Liver (tissue), 3 donors: ENCODE results near the gene ADPGK.

Source experiments
- ATF3 ChIP-seq: IDR thresholded peaks from 2 replicates; pipeline ENCODE4 v1.6.1; 2016; ENCODE audit warnings: antibody characterized with exemption
- CTCF ChIP-seq: fragments of 150-350 bp; IDR thresholded peaks from 2 replicates; pipeline ENCODE4 v1.5.1; 2017; ENCODE audit warnings: improper control_type of control experiment, low read depth, low read length; ENCODE audit not compliant: missing input control
- MAX ChIP-seq: IDR thresholded peaks from 2 replicates; pipeline ENCODE4 v1.6.1; 2016; ENCODE audit warnings: antibody characterized with exemption
- TAF1 ChIP-seq: conservative IDR thresholded peaks from 2 replicates; pipeline ENCODE4 v1.6.1; 2016; ENCODE audit warnings: antibody characterized with exemption, mild to moderate bottlenecking
- donor health status: healthy.
- donor health status: healthy.

- TF ChIP-seq ATF3 (no peak), CTCF (no peak), MAX (no peak), TAF1 (no peak)
Observed at GRCh38 chr15:72790302-72790910, 6.8 kb upstream of the ADPGK start.
